ENCODE data around the gene PRTG.
"Not testable (repeated sequence)": the region's sequence is repeated elsewhere in the genome, so short reads cannot be mapped to it uniquely, and the experiment has no call there.

PRTG gene

GRCh38 chr15:55638764-55639163 lies 104.2 kb downstream of the PRTG start:
- no peak for DNase-seq (ENCODE audit: extremely low read depth in 1 of 2, low read depth in 1 of 2)

DNA sequence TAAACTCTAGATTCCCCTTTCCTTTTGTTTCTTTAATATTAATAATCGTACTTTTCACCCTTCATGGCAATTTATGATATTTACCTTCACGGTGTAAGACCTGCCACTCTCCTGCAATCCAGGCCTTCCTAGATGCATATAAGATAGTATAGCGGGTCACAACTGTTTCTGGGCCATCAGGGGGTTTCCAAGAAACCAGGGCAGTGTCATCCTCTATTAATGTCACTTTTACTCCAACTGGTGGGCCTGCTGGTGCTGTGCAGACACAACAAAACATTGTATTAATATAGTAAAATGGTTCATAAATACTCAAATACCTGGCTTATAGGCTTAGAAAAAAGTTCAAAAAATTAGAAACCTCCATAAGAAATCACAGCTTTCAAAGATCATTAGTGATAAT lies 105.9 kb downstream of the PRTG start:
- no peak for DNase-seq (ENCODE audit: extremely low read depth in 1 of 2, low read depth in 1 of 2)

DNA sequence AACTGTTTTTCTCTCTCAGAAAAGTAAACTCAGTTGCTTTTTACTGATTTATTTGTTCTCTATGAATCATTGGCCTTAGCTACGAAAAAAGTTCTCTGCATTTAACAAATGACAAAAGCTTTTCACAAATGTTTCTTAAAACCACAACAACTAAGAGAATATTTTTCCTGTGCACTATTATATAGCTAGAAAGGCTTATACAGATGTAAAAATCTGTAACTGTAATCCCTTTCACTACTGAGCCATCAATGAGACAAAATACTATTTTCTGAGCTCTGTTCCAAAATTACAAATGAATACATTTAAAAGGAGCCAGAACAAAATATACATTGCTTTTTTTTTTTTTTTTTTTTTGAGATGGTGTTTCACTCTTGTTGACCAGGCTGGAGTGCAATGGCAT lies 109.2 kb downstream of the PRTG start:
- DNase-seq (ENCODE audit: extremely low read depth in 1 of 2, low read depth in 1 of 2), result no peak

DNA sequence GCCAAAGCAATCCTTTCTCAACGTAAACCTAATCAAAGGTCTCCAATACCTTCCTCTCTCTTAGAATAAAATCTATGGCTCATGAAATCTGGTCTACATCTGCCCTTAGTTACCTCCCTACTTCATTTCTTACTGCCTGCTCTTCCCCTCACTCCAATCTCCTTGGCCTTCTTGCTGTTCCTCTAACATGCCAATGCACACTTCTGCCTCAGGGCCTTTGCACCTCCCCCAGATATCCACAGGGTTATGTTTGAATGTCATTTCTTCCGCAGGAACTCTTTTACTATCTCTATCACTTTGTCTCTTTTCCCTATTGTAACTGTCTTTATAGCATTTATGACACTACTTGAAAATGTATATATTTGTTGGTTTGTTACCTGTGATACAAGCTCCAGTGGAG lies 110.5 kb downstream of the PRTG start:
- no peak for DNase-seq (ENCODE audit: extremely low read depth in 1 of 2, low read depth in 1 of 2)

GRCh38 chr15:55630858-55631257 lies 112.1 kb downstream of the PRTG start:
- no peak for DNase-seq (ENCODE audit: extremely low read depth in 1 of 2, low read depth in 1 of 2)

DNA sequence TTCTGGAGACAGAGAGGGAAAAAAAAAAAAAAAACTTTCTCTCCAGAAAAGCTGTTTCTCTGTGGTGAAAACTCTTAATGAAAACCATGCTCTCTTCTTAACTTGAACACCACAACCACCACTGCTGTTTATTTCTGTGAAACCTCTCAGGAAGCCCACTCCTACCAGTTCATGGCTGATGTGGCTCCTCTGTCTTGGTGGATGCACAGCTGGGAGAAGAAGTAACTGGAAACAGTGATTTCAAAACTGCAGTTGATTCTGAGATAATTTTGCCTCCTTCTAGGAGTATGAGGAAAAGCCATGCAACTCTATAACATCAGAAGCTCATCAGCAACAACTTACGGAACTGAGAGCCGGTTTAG lies 114.6 kb downstream of the PRTG start:
- DNase-seq (ENCODE audit: extremely low read depth in 1 of 2, low read depth in 1 of 2), result no peak

DNA sequence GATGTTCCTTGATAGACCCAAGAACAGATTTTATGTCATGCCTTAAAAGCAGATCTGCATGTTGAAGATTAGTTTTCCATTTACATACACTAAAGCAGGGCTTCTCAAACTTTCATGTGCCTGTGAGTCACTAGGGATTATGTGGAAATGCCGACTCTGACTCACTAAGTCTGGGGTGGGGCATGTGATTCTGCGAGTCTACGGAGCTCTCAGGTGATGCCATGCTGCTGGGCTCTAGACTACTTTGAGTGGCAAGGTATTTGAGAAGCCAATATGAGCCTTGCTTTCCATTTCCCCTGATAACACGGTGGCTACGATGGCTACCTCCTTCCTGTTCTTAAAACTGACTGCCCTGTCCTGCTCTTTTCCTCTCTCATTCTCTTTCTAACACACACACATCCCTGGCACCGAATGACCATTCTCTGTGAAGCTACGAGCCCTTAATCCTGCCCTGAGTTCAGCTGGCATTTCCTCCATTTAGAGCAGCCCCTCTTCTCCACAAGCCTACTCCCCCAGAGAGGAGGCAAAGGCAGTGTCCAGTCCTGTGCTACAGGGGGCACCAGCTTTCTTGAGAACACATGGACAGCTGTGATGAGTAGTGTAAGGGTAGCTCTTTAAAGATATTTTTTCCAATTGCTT lies 115.1 kb downstream of the PRTG start:
- no peak for DNase-seq (ENCODE audit: extremely low read depth in 1 of 2, low read depth in 1 of 2)

DNA sequence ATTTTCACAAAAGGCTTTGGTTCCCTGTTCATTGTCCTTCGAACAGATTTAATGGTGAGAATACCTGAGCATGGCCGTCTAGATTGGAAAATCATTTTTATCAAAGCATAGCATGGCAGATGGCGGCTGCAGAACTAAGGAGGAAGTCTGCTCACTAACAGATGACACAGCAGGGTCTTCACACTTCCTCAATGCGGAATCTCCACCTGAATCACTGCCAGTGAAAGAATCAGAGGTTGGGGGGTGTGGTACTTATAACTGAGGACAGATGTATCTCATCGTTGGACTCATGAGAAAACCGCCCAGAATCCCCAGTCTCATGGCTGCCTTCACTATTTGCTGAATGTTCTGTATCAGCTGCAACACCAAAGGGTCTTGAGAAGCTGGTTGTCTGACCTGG lies 123.2 kb downstream of the PRTG start:
- no peak for DNase-seq (ENCODE audit: extremely low read depth in 1 of 2, low read depth in 1 of 2)

DNA sequence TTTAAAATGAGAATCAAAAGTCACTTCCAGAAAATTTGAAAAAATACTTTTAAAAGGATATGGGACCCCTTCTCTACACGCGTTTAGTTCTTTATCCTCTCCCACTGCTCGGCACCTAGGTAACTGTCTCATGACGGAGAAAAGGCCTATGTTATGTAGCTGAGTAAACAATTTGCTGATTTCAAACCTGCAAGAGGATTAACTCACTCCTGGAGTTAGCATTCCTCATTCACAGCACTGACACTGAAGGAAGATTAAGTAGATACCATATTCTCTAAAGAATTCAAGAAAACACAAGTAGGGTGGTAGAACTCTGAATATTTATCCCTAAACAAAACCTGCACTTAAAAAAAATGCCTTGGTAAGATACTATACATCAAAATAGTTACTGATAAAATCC lies 124.6 kb downstream of the PRTG start:
- DNase-seq (ENCODE audit: extremely low read depth in 1 of 2, low read depth in 1 of 2), result no peak

- no peak for DNase-seq (ENCODE audit: extremely low read depth in 1 of 2, low read depth in 1 of 2)
These were observed 127.5 kb downstream of the PRTG start for GRCh38 chr15:55615445-55615844.

- no peak for DNase-seq (ENCODE audit: extremely low read depth in 1 of 2, low read depth in 1 of 2)
These were observed 129.2 kb downstream of the PRTG start for GRCh38 chr15:55613727-55614126.

GRCh38 chr15:55606214-55606613 lies 136.7 kb downstream of the PRTG start:
- no peak for DNase-seq (ENCODE audit: extremely low read depth in 1 of 2, low read depth in 1 of 2)

- DNase-seq (ENCODE audit: extremely low read depth in 1 of 2, low read depth in 1 of 2), result no peak
These were observed 141.6 kb downstream of the PRTG start for GRCh38 chr15:55601374-55601773.

GRCh38 chr15:55599439-55599838 lies 143.5 kb downstream of the PRTG start:
- DNase-seq (ENCODE audit: extremely low read depth in 1 of 2, low read depth in 1 of 2), result no peak

DNA sequence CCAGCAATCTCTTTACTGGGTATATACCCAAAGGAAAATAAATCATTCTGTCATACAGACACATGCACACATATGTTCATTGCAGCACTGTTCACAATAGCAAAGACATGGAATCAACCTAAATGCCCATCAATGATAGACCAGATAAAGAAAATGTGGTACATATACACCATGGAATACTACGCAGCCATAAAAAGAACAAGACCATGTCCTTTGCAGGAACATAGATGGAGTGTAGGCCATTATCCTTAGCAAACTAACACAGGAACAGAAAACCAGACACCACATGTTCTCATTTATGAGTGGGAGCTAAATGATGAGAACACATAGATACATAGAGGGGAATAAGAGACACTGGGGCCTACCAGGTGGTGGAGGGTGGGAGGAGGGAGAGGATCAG lies 149.9 kb downstream of the PRTG start:
- not testable (repeated sequence) for DNase-seq (ENCODE audit: extremely low read depth in 1 of 2, low read depth in 1 of 2)

- no peak for DNase-seq (ENCODE audit: extremely low read depth in 1 of 2, low read depth in 1 of 2)
These were observed 152.2 kb downstream of the PRTG start for GRCh38 chr15:55590788-55591187.

GRCh38 chr15:55589287-55589686 lies 153.7 kb downstream of the PRTG start:
- DNase-seq (ENCODE audit: extremely low read depth in 1 of 2, low read depth in 1 of 2), result no peak

- DNase-seq (ENCODE audit: extremely low read depth in 1 of 2, low read depth in 1 of 2), result no peak
These were observed 154.2 kb downstream of the PRTG start for GRCh38 chr15:55588815-55589115.

DNA sequence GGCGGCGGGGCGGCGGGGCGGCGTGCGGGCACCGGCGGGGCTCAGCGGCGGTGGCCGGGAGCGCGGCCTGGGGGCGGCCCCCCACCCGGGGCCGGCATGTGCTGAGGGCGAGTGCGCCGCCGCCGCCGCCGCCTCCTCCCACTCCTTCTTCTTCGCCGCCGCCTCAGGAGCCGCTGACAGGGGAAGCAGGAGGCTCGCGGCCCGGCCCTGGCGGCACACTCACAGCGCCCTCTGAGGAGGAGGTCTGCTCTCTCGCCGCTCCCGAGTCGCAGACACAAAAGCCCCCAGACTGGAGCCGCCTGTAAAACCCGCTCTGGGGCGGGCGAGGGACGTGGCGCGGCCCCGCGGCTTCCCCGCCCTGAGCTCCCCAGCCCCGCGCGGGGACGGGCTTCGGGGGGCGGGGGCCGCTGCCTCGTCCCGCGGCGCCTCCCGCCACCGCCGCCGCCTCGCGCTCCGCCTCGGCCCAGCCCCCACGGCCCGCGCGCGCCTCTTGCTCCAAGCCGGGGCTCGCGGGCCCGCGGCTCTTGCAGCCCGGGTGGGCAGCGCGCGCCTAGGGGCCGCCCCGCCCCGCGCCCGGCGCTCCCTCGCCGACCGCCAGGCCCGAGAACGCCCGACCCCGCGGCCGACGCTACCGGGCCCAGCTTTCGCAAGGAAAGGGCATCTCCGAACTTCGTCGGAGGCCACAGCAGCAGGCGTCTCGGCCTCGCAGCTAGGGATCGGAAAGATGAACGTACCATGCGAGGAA lies 154.7 kb downstream of the PRTG start, which contains the start of gene PYGO1:
Gene PYGO1 (minus strand): TSS at position 276 of the 745 bp plus-strand sequence. CDS start 462 bp downstream, outside the sequence.
- peak; percentile 15 to 25 for DNase-seq (ENCODE audit: extremely low read depth in 1 of 2, low read depth in 1 of 2)

DNA sequence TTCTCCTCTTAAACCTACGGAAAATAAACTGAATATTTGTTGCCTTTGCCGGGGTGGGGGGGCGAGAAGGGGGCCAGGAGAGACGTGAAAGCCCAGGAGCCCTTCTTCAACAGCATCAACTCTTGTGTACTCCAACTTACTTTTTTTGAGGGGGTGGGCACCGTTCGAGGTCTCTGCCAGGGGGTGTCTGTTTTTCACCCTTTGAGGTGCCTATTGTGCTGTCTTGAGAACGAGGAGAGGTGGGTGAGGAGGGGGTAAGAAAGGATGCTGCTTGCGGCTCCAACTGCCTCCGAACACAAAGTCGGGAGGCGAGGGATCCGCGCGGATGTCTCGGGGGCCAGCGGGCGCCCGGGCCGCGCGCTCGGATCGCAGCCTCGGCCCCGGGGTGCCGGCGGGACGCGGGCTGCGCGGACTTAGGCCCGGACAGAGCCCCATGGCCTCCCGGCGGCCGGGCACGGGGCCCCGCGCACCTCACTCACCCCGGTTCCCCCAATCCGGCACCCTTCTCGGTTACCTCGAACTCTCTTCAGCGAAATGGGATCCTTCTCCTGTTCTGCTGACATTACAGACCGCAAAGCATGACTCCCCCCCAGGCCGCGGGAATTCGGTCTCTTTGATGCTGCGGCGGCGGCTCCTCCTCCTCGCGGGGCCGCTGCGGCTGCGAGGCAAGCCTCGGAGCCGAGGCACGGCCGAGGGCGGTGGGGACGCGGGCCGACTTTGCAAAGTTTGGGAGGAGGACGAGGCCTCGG lies 155.5 kb downstream of the PRTG start:
- no peak for DNase-seq (ENCODE audit: extremely low read depth in 1 of 2, low read depth in 1 of 2)

DNA sequence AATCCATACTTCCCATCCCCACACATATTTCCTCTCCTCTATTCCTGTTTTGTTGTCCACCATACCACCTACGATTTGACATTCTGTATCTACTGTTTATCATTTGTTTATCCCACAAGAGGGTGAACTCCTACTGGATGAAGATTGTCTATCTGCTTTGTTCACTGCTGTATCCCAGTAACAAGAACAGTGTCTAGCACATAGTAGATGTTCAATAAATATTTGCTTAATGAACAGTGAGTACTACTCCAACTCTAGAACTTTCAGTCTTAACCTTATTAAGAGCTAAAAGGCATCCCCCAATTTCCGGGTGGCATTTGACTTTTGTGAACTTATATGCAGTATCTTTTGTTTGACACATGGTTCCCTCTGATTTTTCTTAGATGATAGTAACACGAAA lies 156.1 kb downstream of the PRTG start:
- DNase-seq (ENCODE audit: extremely low read depth in 1 of 2, low read depth in 1 of 2), result no peak

- DNase-seq (ENCODE audit: extremely low read depth in 1 of 2, low read depth in 1 of 2), result no peak
These were observed 166.0 kb downstream of the PRTG start for GRCh38 chr15:55576943-55577342.

All from stimulated activated CD8-positive, alpha-beta memory T cell treated with anti-CD3 and anti-CD28 coated beads, Interleukin-7, amount 100 ng/mL, for 48 hours (primary cell).